Stimulated activated effector memory CD8-positive, alpha-beta T cell treated with anti-CD3 and anti-CD28 coated beads, Interleukin-12 subunit alpha, Interleukin-12 subunit beta, amount 100 ng/mL, for 72 hours (primary cell): ENCODE measurements around the gene TOR2A.
"Not testable (repeated sequence)": the region's sequence is repeated elsewhere in the genome, so short reads cannot be mapped to it uniquely, and the experiment has no call there.

Experiments
- ATAC-seq: fragments of 150-1000 bp; cut with Tn5 transposase; 2 replicates; pipeline ENCODE4 v1.10.0; 2021
- DNase-seq, 2 donors: peaks; one replicate each; pipeline ENCODE4 v3.0.0; 2021 to 2022; ENCODE audit warnings: low spot score in 2 of 2
- H3K27ac Mint-ChIP-seq: one replicate; pipeline ENCODE4 v1.8.0; 2022; ENCODE audit warnings: mild to moderate bottlenecking, mixed read lengths
- H3K36me3 Mint-ChIP-seq: one replicate; pipeline ENCODE4 v1.8.0; 2022; ENCODE audit warnings: mild to moderate bottlenecking, mixed read lengths
- H3K4me1 Mint-ChIP-seq: one replicate; pipeline ENCODE4 v1.8.0; 2022; ENCODE audit warnings: mixed read lengths
- H3K4me3 Mint-ChIP-seq: one replicate; pipeline ENCODE4 v1.8.0; 2022; ENCODE audit warnings: mild to moderate bottlenecking, mixed read lengths
- H3K9me3 Mint-ChIP-seq: one replicate; pipeline ENCODE4 v1.8.0; 2022; ENCODE audit warnings: mixed read lengths

The TOR2A gene

DNA sequence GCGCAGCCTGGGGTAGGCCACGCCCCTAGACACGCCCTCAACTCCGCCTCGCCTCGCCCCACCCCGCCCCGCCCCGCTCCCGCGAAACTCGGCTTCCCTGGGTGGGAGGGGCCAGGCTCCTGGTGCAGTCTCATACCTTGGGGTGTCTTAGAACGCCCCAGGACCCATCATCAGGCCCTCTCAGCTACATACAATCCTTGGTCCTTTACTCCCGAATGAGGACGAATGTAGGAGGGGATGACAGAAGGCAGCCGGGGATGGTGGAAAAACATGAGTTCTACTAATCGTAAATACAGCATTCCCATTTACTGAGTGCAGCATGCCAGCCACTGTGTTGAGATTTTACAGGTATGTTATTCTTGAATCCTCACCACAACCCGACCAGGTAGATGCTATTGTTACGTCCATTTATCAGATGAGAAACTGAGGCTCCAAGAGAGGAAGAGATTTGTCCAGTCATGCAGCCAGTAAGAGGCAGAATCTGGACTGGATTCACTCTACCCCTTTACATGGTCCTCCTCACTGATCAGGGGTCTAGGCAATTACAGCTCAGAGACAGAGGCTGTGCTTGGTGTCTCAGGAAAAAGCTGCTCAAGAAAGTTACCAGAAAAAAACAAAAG, 36.6 kb upstream of the TOR2A start:
- peaks cover 64% of the 10 kb centered on the region for H3K4me1 Mint-ChIP-seq
- H3K4me3 Mint-ChIP-seq, result peak overlapping the region; percentile 84
- DNase-seq, result no peak
- peak overlapping the region; percentile 97 for H3K27ac Mint-ChIP-seq
- no peaks in the 10 kb centered on the region for H3K9me3 Mint-ChIP-seq
- peaks cover 86% of the 10 kb centered on the region for H3K36me3 Mint-ChIP-seq
- no peak for ATAC-seq

DNA sequence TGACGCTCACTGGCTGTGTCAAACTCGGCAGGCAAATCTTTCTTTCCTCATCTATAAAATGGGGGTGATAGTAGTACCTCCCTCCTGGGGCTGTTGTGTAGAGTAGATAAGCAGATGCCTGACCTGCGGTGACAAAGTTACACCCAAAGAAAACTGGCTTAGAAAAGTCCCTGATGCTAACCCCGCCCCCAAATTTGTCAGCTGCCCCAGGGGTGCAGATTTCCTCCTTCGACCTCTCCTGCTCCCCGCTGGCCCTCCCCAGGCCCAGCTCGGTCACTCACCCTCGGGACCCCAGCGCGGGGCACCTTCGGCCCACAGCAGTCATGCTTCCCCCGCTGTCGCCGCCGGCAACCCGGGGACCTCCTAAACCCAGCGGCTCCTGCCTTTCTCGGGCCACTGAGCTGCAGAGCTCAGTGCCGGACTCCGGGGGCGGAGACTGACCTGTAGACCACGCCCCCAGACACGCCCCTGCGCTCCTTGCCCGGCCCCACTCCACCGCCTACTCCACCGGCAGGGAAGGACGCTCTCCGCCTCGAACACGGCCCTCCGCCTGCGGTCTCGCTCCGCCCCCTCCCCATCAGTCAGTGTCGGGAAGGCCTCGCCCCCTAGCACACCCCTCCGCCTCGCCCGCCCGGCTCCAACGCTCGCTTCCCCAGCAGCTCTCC, 35.9 kb upstream of the TOR2A start:
- peak; percentile 94 for ATAC-seq
- Mint-ChIP-seq H3K4me3 (peak overlapping the region; percentile 84), H3K4me1 (peaks cover 64% of the 10 kb centered on the region)

DNA sequence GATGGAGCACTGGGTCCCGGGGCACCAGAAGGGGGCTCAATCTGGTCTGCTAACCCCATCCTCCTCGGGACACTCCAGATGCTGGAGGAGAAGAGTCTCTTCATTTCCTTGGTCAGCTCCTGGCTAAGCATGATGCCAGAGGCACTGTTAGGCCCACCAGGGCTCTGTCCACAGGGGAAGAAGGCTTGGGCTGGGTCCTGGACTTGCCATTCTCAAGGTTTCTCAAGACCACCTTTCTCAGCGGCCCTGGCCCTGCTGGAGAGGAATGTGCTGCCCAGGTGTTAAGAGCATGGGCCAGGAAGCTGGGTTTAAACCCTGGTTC, 35.5 kb upstream of the TOR2A start:
- Mint-ChIP-seq H3K9me3 (no peaks in the 10 kb centered on the region), H3K27ac (peak overlapping the region; percentile 97), H3K4me1 (peaks cover 68% of the 10 kb centered on the region), H3K36me3 (peaks cover 90% of the 10 kb centered on the region), H3K4me3 (peak overlapping the region; percentile 84)
- DNase-seq (no peak), ATAC-seq (no peak)

More for the DNA sequence above, 35.9 kb upstream of the TOR2A start:
- DNase-seq, result peak; percentile 97 to 99
- peak overlapping the region; percentile 97 for H3K27ac Mint-ChIP-seq
- H3K9me3 Mint-ChIP-seq, result no peaks in the 10 kb centered on the region
- peaks cover 86% of the 10 kb centered on the region for H3K36me3 Mint-ChIP-seq

DNA sequence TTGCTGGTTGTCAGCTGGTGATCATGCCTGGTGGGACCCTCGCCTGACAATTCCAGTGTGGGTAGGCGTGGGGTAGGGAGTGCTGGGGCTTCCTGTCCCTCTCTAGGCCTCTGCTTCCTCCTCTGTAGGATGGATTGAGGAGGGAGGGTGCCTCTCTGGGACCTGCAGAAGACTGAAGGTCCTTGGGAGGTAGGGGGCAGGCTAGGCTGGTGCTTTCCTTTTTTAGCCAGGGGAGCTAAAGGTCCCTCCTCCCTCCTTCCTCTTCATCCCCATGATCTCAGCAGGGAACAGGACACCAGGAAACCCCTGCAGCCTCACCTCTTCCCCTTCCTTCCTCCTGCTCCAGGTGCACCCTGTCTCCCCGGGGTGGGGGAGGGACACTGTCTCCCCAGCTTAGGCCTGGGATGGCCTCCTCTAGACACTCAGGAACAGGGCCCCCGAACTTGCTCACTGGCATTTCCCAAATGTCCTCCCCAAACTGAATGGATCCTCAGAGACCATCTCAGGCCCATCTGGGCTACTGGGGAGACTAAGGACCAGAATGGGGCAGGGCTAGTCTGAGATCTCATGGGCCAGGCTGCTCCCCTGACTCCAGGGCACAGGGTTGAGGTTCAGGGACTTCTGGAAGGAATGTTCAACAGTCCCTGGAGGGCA, 35.0 kb upstream of the TOR2A start:
- H3K36me3 Mint-ChIP-seq, result peaks cover 92% of the 10 kb centered on the region
- ATAC-seq, result no peak
- H3K4me1 Mint-ChIP-seq, result peaks cover 73% of the 10 kb centered on the region
- no peaks in the 10 kb centered on the region for H3K9me3 Mint-ChIP-seq
- H3K27ac Mint-ChIP-seq, result peak overlapping the region; percentile 97
- DNase-seq, result no peak
- peak overlapping the region; percentile 84 for H3K4me3 Mint-ChIP-seq

DNA sequence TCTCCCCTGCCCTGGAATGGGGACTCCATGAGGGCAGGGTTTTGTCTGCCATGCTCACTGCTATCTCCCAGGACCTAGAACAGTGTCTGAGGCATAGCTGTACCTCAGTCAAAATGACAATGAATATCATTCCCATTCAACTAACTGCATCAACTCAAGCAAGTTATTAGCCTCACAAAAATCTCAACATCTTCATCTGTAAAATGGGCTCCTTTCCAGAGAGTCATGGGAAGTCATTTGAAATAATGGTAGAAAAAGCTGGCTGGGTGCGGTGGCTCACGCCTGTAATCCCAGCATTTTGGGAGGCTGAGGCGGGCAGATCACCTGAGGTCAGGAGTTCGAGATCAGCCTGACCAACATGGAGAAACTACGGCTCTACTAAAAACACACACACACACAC, 34.0 kb upstream of the TOR2A start:
- H3K4me3 Mint-ChIP-seq, result peak overlapping the region; percentile 73
- no peaks in the 10 kb centered on the region for H3K9me3 Mint-ChIP-seq
- peaks cover 91% of the 10 kb centered on the region for H3K36me3 Mint-ChIP-seq
- ATAC-seq, result no peak
- peak overlapping the region; percentile 97 for H3K27ac Mint-ChIP-seq
- H3K4me1 Mint-ChIP-seq, result peaks cover 74% of the 10 kb centered on the region
- no peak for DNase-seq

DNA sequence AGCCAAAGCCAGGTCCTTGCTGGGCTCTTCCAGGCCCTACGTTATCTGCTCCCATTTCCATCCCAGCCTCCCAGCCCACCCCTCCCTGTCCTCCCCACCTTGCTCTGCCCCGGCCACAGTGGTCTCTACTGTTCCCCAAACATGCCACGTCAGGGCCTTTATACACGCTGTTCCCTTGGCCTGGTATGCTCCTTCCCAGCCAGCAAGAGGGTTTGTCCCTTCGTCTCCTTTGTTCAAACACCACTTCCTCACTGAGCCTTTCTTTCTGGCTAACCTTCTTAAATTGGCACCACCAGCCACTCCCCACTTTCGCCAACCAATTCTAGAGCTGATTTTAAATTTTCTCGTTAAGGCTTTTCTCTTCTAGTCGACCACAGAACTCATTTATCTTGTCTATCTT, 33.6 kb upstream of the TOR2A start:
- peak overlapping the region; percentile 73 for H3K4me3 Mint-ChIP-seq
- peak overlapping the region; percentile 97 for H3K27ac Mint-ChIP-seq
- peaks cover 91% of the 10 kb centered on the region for H3K36me3 Mint-ChIP-seq
- H3K4me1 Mint-ChIP-seq, result peaks cover 74% of the 10 kb centered on the region
- H3K9me3 Mint-ChIP-seq, result no peaks in the 10 kb centered on the region
- no peak for DNase-seq
- ATAC-seq, result no peak

DNA sequence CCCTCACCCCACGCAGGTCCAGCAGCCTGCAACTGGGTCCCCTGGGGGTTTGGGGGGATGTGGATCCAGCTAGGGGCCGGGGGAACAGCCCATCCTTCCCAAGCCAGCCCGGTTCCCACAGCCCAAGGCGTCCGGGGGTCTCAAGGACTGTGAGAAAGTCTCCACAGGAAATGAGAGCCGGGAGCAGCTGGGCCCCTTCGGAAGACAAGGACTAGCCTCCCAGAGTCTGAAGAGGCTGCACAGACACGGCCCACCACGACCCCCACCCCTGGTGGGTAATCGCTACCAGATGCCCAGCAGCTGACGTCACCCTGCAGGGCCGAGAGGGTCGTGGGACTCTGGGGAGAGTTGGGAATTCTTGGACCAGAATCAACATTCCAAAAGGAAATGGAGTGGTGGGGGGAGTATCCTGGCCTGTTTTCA, 32.8 kb upstream of the TOR2A start:
- no peak for DNase-seq
- no peaks in the 10 kb centered on the region for H3K9me3 Mint-ChIP-seq
- no peak for ATAC-seq
- H3K27ac Mint-ChIP-seq, result peak overlapping the region; percentile 97
- H3K36me3 Mint-ChIP-seq, result peaks cover 91% of the 10 kb centered on the region
- peak overlapping the region; percentile 73 for H3K4me3 Mint-ChIP-seq
- H3K4me1 Mint-ChIP-seq, result peaks cover 81% of the 10 kb centered on the region

DNA sequence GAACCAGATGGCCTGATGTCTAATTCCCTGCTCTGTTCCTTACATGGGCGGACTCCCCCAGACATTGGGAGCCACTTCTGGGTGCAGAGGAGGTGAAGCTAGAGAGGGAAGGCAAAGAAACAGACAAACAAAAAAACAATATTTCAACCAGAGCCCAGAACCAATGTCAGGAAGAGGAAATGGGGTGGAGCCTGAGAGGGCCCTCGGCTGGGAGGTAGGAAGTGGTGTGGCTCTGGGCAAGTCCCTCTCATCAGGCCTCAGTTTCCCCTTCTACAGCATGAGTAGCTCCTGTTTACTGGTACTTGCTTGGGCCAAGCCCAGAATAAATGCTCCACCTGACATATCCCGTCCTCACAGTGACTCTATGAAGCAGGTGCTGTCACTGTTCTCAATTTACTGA, 32.3 kb upstream of the TOR2A start:
- peak overlapping the region; percentile 97 for H3K27ac Mint-ChIP-seq
- H3K36me3 Mint-ChIP-seq, result peaks cover 91% of the 10 kb centered on the region
- no peaks in the 10 kb centered on the region for H3K9me3 Mint-ChIP-seq
- H3K4me1 Mint-ChIP-seq, result peaks cover 86% of the 10 kb centered on the region
- H3K4me3 Mint-ChIP-seq, result peak overlapping the region; percentile 73
- ATAC-seq (no peak), DNase-seq (no peak)

DNA sequence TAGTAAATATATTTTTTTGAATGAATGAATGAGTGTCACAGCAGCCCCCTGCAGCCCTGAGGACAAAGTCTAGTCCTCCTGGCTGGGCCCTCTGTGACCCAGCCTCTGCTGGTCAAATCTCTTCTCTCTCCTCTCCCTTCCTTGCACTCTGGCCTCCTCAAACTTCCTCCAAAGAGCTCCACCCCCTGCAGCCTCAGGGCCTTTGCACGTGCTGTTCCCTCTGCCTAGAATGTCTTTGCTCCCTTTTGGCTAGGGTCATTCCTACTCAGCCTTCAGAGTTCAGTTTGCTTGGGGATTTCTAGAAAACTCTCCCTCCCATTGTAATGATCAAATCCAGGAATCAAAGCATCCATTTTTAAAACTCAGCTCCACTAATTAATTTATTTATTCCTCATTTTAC, 30.3 kb upstream of the TOR2A start:
- H3K27ac Mint-ChIP-seq, result peak overlapping the region; percentile 97
- no peak for DNase-seq
- no peak for ATAC-seq
- H3K4me3 Mint-ChIP-seq, result no peak overlapping the region
- no peaks in the 10 kb centered on the region for H3K9me3 Mint-ChIP-seq
- peaks cover 81% of the 10 kb centered on the region for H3K4me1 Mint-ChIP-seq
- peaks cover 91% of the 10 kb centered on the region for H3K36me3 Mint-ChIP-seq

DNA sequence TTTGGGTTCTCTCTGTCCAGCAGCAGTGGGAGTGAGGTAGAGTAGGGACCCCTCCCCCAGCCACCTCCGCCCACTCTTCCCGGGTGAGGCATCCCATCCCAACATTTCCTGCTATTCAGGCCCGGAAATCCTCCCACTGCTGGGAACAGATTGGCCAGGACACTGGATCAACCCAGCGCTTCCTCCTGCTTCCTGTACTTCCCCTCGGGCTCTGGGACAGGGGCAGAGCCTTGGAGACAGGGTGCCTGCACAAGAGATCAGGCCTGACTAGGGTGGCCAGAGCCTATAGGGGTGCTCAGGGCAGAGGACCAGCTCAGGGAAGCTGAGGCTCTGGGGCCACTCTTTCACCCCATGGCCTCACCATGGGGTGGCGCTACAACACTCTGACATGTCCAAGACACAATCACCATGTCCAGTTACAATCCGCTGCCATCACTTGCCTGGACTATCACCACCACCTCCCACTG, 28.9 kb upstream of the TOR2A start:
- peak; percentile 74 for ATAC-seq
- peak overlapping the region; percentile 85 for H3K27ac Mint-ChIP-seq
- no peak overlapping the region for H3K4me3 Mint-ChIP-seq
- peaks cover 69% of the 10 kb centered on the region for H3K4me1 Mint-ChIP-seq
- DNase-seq, result no peak
- H3K36me3 Mint-ChIP-seq, result peaks cover 94% of the 10 kb centered on the region
- no peaks in the 10 kb centered on the region for H3K9me3 Mint-ChIP-seq

DNA sequence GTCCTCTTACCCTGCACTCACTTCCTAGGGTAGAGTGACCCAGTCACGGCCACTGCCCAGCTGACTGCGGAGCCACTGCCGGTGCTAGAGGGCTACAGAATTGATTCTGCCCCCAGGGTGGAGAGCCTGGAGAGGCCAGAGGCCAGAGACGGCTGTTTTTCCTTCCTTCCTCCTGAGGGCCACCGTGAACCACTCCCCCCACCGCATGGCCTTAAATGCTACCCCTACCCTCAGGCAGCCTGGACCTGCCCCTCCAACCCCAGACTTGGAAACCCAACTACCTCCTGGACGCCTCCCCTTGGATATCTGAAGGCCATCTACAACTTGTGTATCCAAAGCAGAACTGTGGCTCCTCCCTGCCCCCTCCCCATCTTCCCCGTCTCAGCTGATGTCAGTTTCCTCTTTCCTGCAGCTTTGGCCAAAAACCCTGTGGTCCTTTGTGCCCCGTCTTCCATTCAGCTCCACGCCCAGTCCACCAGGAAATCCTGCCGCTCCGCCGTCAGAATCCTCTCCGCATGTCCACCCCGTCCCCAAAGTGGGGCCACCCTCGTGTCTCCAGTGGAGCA, 27.1 kb upstream of the TOR2A start:
- ATAC-seq (no peak), DNase-seq (no peak)
- peaks cover 59% of the 10 kb centered on the region for H3K4me1 Mint-ChIP-seq
- H3K9me3 Mint-ChIP-seq, result no peaks in the 10 kb centered on the region
- no peak overlapping the region for H3K4me3 Mint-ChIP-seq
- H3K36me3 Mint-ChIP-seq, result peaks cover 98% of the 10 kb centered on the region
- peak overlapping the region; percentile 85 for H3K27ac Mint-ChIP-seq

DNA sequence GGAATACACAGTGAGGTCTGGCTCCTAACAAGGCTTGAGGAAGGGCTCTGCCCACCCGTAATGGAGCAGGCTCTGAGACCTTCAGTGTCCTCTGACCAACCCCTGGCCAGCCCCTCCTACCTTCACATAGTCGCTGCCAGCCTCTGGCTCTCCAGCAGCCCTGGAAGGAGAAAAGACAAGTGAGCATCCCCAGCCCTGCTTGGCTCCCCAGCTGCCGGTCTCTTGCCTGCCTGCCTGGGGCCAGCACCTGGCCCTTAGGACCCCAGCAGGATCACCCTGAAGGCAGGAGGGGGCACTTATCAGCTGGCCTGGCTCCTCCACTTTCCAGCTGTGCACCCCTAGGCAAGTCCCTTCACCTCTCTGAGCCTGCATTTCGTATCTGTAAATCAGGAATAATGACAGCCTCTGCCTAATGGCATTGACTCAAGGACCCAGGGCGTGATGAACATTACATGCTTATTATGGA, 26.4 kb upstream of the TOR2A start:
- no peak for ATAC-seq
- Mint-ChIP-seq H3K36me3 (peaks cover 98% of the 10 kb centered on the region), H3K4me3 (no peak overlapping the region), H3K27ac (peak overlapping the region; percentile 85), H3K9me3 (no peaks in the 10 kb centered on the region), H3K4me1 (peaks cover 52% of the 10 kb centered on the region)
- DNase-seq, result no peak

DNA sequence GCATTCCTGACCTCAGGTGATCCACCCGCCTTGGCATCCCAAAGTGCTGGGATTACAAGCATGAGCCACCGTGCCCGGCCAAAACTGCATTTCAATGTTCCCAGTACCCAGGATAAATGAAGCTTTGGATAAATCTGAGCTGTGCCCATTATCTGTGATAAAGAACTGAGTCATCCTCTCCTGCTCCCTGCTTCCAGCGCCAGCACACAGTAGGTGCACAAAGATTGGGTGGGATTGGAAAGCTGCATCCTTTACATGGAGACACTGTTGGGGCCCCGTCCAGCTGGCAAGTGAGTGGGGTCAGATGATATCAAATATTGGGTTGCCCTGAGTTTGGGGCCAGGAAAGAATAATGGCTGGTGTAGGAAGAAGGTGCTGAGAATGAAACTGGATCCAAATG, 26.0 kb upstream of the TOR2A start:
- Mint-ChIP-seq H3K36me3 (peaks cover 98% of the 10 kb centered on the region), H3K4me3 (no peak overlapping the region), H3K27ac (peak overlapping the region; percentile 85), H3K4me1 (peaks cover 47% of the 10 kb centered on the region), H3K9me3 (no peaks in the 10 kb centered on the region)
- ATAC-seq (no peak), DNase-seq (no peak)

DNA sequence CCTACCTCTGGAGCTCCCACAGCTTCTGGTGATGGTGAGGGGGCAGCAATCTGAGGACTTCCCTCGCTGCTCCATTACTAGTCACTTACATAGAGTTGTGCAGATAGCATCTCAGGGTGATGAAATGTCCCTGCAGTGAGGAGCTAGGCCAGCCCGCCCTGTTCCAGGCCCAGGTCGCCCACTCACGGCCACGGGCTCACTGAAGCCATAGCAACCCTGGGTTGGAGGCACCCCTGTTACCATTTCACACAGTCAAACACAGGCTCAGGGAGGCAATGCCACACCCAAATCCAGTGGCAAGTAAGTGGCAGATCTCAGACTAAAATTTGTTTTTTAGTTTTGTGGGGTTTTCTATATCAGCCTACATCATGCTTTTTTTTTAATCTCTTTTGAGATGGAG, 23.7 kb upstream of the TOR2A start:
- Mint-ChIP-seq H3K9me3 (no peaks in the 10 kb centered on the region), H3K4me3 (no peak overlapping the region), H3K27ac (peak overlapping the region; percentile 85), H3K4me1 (peaks cover 25% of the 10 kb centered on the region), H3K36me3 (peaks cover 85% of the 10 kb centered on the region)
- ATAC-seq (no peak), DNase-seq (no peak)

DNA sequence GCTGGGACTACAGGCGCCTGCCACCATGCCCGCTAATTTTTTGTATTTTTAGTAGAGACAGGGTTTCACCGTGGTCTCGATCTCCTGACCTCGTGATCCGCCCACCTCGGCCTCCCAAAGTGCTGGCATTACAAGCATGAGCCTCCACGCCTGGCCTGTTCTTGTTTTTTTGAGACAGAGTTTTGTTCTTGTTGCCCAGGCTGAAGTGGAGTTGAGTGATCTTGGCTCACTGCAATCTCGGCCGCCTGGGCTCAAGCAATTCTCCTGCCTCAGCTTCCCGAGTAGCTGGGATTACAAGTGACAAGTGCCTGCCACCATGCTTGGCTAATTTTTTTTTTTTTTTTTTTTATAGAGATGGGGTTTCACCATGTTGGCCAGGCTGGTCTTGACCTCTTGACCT, 21.7 kb upstream of the TOR2A start:
- peaks cover 15% of the 10 kb centered on the region for H3K4me1 Mint-ChIP-seq
- H3K27ac Mint-ChIP-seq, H3K4me3 Mint-ChIP-seq, DNase-seq, ATAC-seq, H3K9me3 Mint-ChIP-seq: not testable (repeated sequence)
- H3K36me3 Mint-ChIP-seq, result peaks cover 82% of the 10 kb centered on the region
